Iris pigment epithelial cell (primary cell): Measurements from ENCODE around the gene CPEB4.
A peak's percentile ranks its signal among the peaks of the same experiment; 100 is the strongest.

Experiments used
- DNase-seq: peaks from one replicate; pipeline ENCODE4 v3.0.0-alpha.2; 2011; ENCODE audit warnings: low read depth

CPEB4 gene

GRCh38 chr5:173941758-173942401 is 53.7 kb downstream of the CPEB4 start:
- no peak for DNase-seq

GRCh38 chr5:173944511-173944910 is 56.4 kb downstream of the CPEB4 start:
- DNase-seq: no peak

DNA sequence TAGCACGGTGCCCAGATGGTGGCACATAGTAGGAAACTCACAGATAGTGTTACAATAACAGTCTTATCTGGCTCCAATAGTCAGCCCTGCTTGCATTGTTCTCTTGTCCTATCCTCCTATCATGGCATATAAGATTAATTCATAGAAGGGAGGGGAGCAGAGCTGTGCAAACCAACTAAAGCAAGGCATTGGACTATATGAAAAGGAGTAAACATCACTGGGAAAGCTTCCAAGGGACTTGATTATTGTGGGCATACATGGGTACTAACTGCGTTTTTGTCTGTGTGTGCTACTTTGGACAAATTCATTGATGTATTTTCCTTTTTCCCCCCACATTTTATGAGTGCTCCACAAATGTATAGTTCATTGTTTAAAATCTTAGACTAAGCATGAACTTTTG is 57.0 kb downstream of the CPEB4 start:
- no peak for DNase-seq

- DNase-seq: no peak
Measured at GRCh38 chr5:173946323-173946722, 58.2 kb downstream of the CPEB4 start.

GRCh38 chr5:173950829-173951228 is 62.7 kb downstream of the CPEB4 start:
- DNase-seq: peak; percentile 11

GRCh38 chr5:173953528-173954090 is 65.5 kb downstream of the CPEB4 start:
- peak; percentile 72 for DNase-seq

DNA sequence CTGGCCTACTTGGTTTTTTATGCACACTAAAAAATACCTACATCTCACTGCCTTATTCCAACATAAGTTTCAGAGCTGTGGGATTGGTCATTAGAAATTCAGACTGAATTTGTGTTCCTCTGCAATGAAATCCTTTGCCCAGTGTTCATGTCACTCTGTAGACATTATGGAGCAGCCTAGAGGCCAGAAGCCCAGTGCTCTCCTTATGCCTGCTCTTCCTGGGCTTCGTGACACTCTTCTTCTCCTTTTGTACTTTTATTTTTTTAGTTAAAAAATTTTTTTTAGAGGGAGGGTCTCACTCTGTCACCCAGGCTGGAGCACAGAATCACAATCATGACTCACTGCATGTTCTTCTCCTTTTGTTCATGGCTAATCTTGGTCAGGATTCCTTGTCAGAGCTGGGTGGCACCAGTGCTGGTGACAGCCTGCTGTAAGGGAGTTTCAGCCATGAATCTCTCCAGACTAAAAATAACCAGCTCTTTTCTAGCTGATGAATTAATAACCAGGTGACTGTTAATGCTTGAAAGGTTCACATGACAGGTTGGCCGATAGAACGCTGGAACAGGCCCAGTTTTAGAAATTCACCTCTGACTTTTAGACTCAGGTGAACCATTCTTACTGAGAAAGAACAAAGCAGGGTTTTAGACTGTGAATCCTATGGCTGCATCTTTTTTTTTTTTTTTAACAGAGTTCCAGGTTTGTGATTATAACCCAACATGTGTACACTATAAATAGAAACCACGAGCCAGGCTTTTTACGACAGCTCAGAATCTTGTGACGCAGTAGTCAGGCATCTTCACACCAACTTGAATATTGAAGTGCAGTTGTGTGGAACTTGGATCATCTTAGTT is 66.7 kb downstream of the CPEB4 start:
- peak; percentile 63 for DNase-seq

- DNase-seq: no peak
Measured at GRCh38 chr5:173960986-173961385, 72.8 kb downstream of the CPEB4 start.

- DNase-seq: no peak
Measured at GRCh38 chr5:173961418-173961817, 73.3 kb downstream of the CPEB4 start.

DNA sequence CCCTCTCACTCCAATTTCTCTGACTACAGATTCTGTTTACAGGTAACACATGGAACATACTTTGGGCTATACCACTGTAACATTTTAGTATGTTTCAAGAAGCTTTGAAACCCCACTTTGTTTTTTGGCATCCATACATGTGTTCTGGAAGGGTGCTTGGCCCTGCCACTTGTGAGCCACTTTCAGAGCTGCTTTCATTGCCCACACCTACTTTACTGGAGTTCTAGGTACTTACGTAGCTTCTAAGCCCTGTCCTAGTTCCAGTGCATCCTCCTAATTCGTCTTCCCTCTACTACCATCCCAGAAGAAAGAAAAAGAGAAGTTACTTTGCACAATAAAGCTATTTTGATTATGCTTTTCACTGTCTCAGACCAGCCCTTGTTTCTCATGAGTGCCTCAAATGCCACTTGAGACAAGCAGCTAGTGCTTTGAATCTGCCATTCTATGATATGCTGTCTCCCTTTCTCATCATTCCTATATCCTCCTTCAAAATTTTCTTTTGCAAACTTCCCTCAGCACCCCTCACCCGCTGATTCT is 74.4 kb downstream of the CPEB4 start:
- DNase-seq: no peak

GRCh38 chr5:173963182-173963838 is 75.2 kb downstream of the CPEB4 start:
- DNase-seq: peak; percentile 71

GRCh38 chr5:173963867-173964441 is 75.8 kb downstream of the CPEB4 start:
- DNase-seq: no peak

- DNase-seq: no peak
Measured at GRCh38 chr5:173964506-173964905, 76.4 kb downstream of the CPEB4 start.

- no peak for DNase-seq
Measured at GRCh38 chr5:173967241-173967640, 79.1 kb downstream of the CPEB4 start.

- DNase-seq: no peak
Measured at GRCh38 chr5:173968154-173968797, 80.1 kb downstream of the CPEB4 start.

- DNase-seq: peak; percentile 85
Measured at GRCh38 chr5:173969167-173970049, 81.3 kb downstream of the CPEB4 start.

GRCh38 chr5:173970878-173971650 is 82.9 kb downstream of the CPEB4 start:
- no peak for DNase-seq

- no peak for DNase-seq
Measured at GRCh38 chr5:173971681-173972345, 83.7 kb downstream of the CPEB4 start.

DNA sequence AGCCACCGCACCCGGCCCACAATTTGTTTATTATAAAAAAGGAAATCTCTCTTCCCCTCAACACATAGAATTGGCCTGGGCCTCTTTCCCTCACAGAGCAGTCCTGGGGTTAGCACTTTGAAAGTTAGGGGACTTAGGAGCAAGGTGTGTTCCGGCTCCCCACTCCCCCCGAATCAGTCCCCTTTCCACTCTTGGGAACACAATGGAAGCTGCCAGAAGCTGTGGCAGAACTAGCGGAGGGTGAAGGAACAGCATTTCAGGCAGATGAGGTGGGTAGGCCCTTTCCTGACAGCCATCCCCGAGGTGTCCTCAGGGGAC is 84.4 kb downstream of the CPEB4 start:
- DNase-seq: no peak
